GM19467 (cell line): ENCODE measurements around the gene APPL2.

ENCODE experiments used
- ATAC-seq: cut with Tn5 transposase; IDR thresholded peaks from one replicate; pipeline ENCODE4 v1.9.1; 2021; ENCODE audit warnings: mild to moderate bottlenecking, moderate library complexity; ENCODE audit not compliant: unreplicated experiment

The APPL2 gene

DNA sequence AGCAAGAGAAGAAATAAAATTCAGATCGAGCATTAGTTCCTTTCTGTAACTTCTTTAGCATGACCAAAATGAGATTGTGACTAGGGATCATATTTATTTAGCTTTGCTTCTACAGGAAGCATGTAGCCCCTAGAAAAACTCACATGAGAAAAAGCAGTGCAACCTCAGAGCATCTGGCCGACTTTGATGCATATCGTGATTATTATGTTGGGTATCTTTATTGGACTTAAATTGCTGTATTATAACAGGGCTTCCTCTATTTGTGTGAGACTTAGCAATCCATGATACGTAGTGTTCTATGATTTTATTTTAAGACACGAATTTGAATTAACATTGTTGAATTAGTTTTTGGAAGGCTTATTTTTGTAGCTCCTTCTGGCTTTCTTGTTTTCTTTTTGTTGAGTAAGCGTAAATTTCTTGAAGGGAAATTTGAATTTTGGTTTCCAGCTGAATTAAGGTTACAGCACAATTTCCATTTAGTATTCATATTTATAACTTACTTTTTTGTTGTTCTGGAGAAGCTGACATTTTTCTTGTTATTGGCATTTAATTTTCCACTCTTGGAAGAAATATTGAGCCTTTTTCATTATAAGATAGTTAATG, 94.6 kb downstream of the APPL2 start:
- no peak for ATAC-seq

DNA sequence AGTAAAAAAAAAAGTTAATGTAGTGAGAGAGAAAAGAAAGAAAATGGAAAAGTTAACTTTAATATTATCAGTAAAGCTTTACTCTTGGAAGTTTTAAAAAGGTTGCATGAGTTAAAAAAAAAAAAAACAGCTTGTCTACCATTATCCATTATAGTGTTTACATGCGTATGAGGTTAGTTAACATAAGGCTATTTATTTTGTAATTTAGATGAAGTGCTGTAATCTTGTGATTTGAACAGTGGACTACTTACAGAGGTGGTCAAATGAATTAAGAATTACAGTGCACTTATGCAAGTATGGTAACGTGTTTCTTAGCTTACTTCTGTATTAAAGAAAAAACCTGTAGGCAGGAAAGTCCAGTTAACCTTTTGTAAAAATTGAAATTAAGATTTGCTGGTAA, 97.7 kb downstream of the APPL2 start:
- ATAC-seq, result no peak
